HEK293 (cell line): ENCODE data around the gene NANP.

Experiments
- GLIS1 ChIP-seq: fragments of 450-650 bp; formaldehyde crosslinking; IDR thresholded peaks from 2 replicates; pipeline ENCODE4 v1.5.1; 2016; ENCODE audit warnings: missing biosample characterization, missing genetic modification characterization
- MYNN ChIP-seq: fragments of 450-650 bp; formaldehyde crosslinking; IDR thresholded peaks from 2 replicates; pipeline ENCODE4 v1.5.1; 2016; ENCODE audit warnings: missing biosample characterization, missing genetic modification characterization, borderline replicate concordance
- PRDM2 ChIP-seq: fragments of 450-650 bp; formaldehyde crosslinking; IDR thresholded peaks from 2 replicates; pipeline ENCODE4 v1.5.1; 2016; ENCODE audit warnings: missing biosample characterization, missing genetic modification characterization, borderline replicate concordance
- SALL2 ChIP-seq: fragments of 450-650 bp; formaldehyde crosslinking; IDR thresholded peaks from 2 replicates; pipeline ENCODE4 v1.5.0; 2017; ENCODE audit warnings: missing biosample characterization, mild to moderate bottlenecking, missing genetic modification characterization, borderline replicate concordance
- ZBTB21 ChIP-seq: fragments of 450-650 bp; formaldehyde crosslinking; IDR thresholded peaks from 2 replicates; pipeline ENCODE4 v1.5.1; 2017; ENCODE audit warnings: missing biosample characterization, missing genetic modification characterization
- ZNF140 ChIP-seq: fragments of 450-650 bp; formaldehyde crosslinking; IDR thresholded peaks from 2 replicates; pipeline ENCODE4 v1.5.1; 2016; ENCODE audit warnings: missing biosample characterization, missing genetic modification characterization
- ZNF169 ChIP-seq: fragments of 450-650 bp; formaldehyde crosslinking; IDR thresholded peaks from 2 replicates; pipeline ENCODE4 v1.5.1; 2016; ENCODE audit warnings: missing biosample characterization, missing genetic modification characterization
- ZNF214 ChIP-seq: fragments of 450-650 bp; formaldehyde crosslinking; IDR thresholded peaks from 2 replicates; pipeline ENCODE4 v1.5.1; 2017; ENCODE audit warnings: missing biosample characterization, mild to moderate bottlenecking, missing genetic modification characterization, borderline replicate concordance
- ZNF221 ChIP-seq: fragments of 450-650 bp; formaldehyde crosslinking; IDR thresholded peaks from 2 replicates; pipeline ENCODE4 v1.5.1; 2017; ENCODE audit warnings: missing biosample characterization, missing genetic modification characterization, borderline replicate concordance
- ZNF324 ChIP-seq: fragments of 450-650 bp; formaldehyde crosslinking; IDR thresholded peaks from 2 replicates; pipeline ENCODE4 v1.5.1; 2016; ENCODE audit warnings: missing biosample characterization, missing genetic modification characterization
- ZNF354C ChIP-seq: fragments of 450-650 bp; formaldehyde crosslinking; IDR thresholded peaks from 2 replicates; pipeline ENCODE4 v1.5.1; 2016; ENCODE audit warnings: missing biosample characterization, missing genetic modification characterization, low read depth, borderline replicate concordance
- ZNF37A ChIP-seq: fragments of 450-650 bp; IDR thresholded peaks from 2 replicates; pipeline ENCODE4 v1.5.1; 2018; ENCODE audit warnings: missing biosample characterization, missing genetic modification characterization
- ZNF548 ChIP-seq: fragments of 450-650 bp; formaldehyde crosslinking; IDR thresholded peaks from 2 replicates; pipeline ENCODE4 v1.5.1; 2016; ENCODE audit warnings: missing biosample characterization, missing genetic modification characterization
- ZNF610 ChIP-seq: fragments of 450-650 bp; formaldehyde crosslinking; IDR thresholded peaks from 2 replicates; pipeline ENCODE4 v1.5.1; 2016; ENCODE audit warnings: missing biosample characterization, missing genetic modification characterization, borderline replicate concordance
- ZNF664 ChIP-seq: fragments of 450-650 bp; formaldehyde crosslinking; IDR thresholded peaks from 2 replicates; pipeline ENCODE4 v1.5.1; 2016; ENCODE audit warnings: missing biosample characterization, missing genetic modification characterization
- ZNF768 ChIP-seq: fragments of 450-650 bp; formaldehyde crosslinking; IDR thresholded peaks from 2 replicates; pipeline ENCODE4 v1.5.1; 2018; ENCODE audit warnings: missing biosample characterization, mild to moderate bottlenecking, missing genetic modification characterization
- ZNF785 ChIP-seq: fragments of 450-650 bp; formaldehyde crosslinking; IDR thresholded peaks from 2 replicates; pipeline ENCODE4 v1.5.1; 2016; ENCODE audit warnings: missing biosample characterization, missing genetic modification characterization
- ZNF843 ChIP-seq: fragments of 450-650 bp; formaldehyde crosslinking; IDR thresholded peaks from 2 replicates; pipeline ENCODE4 v1.5.1; 2016; ENCODE audit warnings: missing biosample characterization, missing genetic modification characterization
- ZXDB ChIP-seq: fragments of 450-650 bp; formaldehyde crosslinking; IDR thresholded peaks from 2 replicates; pipeline ENCODE4 v1.5.1; 2016; ENCODE audit warnings: missing biosample characterization, missing genetic modification characterization
- TF ChIP-seq, protein P1 (sequence below): fragments of 450-650 bp; formaldehyde crosslinking; IDR thresholded peaks from 2 replicates; pipeline ENCODE4 v1.5.1; 2016; ENCODE audit warnings: missing biosample characterization, missing genetic modification characterization
- TF ChIP-seq, protein P2 (sequence below): sonication (generic); formaldehyde crosslinking; IDR thresholded peaks from 2 replicates; pipeline ENCODE4 v1.8.1; 2022; ENCODE audit warnings: mild to moderate bottlenecking, moderate library complexity, missing genetic modification reagents
- TF ChIP-seq, protein P3 (sequence below): fragments of 450-650 bp; IDR thresholded peaks from 2 replicates; pipeline ENCODE4 v1.5.1; 2018; ENCODE audit warnings: missing biosample characterization, mild to moderate bottlenecking, missing genetic modification characterization
- TF ChIP-seq, protein P4 (sequence below): fragments of 450-650 bp; formaldehyde crosslinking; IDR thresholded peaks from 2 replicates; pipeline ENCODE4 v1.5.1; 2016; ENCODE audit warnings: missing biosample characterization, missing genetic modification characterization, low read depth
- TF ChIP-seq, protein P5 (sequence below): fragments of 450-650 bp; formaldehyde crosslinking; IDR thresholded peaks from 2 replicates; pipeline ENCODE4 v1.5.1; 2016; ENCODE audit warnings: missing biosample characterization, missing genetic modification characterization

The NANP gene

DNA sequence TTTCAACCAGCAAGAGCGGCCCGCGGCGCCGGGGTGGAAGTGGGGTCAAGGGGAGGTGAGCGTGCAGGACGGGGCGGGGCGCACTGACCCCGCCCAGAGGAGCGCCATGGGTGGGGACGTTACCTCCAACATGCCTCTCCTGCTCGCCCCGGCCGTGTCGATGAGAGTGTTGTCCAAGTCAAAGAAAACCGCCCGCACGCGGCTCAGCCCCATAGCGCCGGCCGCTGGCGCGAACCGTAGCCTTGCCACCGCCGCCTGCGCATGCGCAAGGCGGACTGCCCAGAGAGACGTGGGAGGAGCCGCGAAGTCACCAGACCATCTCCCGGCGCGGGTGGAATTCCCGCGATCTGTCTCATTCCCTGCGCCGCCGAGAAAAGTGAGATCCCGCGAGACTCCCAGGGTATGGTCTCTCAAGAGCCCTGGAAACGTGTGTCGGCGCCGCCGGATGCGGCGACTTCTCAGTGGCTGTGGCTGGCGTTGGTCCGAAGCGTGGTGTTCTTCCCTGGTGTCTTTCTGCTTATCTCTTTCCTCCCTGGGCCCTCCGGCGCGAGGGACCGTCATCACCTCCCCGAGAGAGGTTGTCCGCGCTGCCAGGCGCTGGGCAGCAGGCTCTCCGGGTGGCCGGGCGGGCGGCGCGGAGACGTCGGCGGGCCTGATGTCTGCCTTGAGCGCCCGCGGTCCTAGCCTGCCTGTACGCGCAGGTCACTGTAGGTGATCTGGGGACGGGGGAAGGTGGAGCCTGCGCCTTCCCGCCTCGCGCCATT is at the start of gene NANP (continued):
- TF ChIP-seq ZXDB (tag by site-specific recombination) (peak; percentile 87), ZNF768 (tag by site-specific recombination) (no peak), PRDM2 (tag by site-specific recombination) (no peak), SALL2 (no peak), ZNF785 (tag by site-specific recombination) (no peak), ZNF214 (tag by site-specific recombination) (no peak), ZNF37A (tag by site-specific recombination) (no peak), ZNF548 (tag by site-specific recombination) (peak; percentile 26; the same call in 1 of the 2 replicates), ZBTB21 (tag by site-specific recombination) (no peak), ZNF221 (no peak), ZNF140 (tag by site-specific recombination) (no peak), ZNF169 (tag by site-specific recombination) (no peak), ZNF843 (no peak), GLIS1 (tag by site-specific recombination) (peak; percentile 72), ZNF324 (tag by site-specific recombination) (0 out of 2 replicates have a peak, but pooled peaks have one; percentile 29), ZNF610 (tag by site-specific recombination) (peak; percentile 85), ZNF664 (tag by site-specific recombination) (no peak), MYNN (tag by site-specific recombination) (no peak; the same call in 1 of the 2 replicates), ZNF354C (no peak)
- TF ChIP-seq, protein P1, sequence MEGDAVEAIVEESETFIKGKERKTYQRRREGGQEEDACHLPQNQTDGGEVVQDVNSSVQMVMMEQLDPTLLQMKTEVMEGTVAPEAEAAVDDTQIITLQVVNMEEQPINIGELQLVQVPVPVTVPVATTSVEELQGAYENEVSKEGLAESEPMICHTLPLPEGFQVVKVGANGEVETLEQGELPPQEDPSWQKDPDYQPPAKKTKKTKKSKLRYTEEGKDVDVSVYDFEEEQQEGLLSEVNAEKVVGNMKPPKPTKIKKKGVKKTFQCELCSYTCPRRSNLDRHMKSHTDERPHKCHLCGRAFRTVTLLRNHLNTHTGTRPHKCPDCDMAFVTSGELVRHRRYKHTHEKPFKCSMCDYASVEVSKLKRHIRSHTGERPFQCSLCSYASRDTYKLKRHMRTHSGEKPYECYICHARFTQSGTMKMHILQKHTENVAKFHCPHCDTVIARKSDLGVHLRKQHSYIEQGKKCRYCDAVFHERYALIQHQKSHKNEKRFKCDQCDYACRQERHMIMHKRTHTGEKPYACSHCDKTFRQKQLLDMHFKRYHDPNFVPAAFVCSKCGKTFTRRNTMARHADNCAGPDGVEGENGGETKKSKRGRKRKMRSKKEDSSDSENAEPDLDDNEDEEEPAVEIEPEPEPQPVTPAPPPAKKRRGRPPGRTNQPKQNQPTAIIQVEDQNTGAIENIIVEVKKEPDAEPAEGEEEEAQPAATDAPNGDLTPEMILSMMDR (tag by site-specific recombination) = peak; percentile 44; the same call in 1 of the 2 replicates
- TF ChIP-seq, protein P2, sequence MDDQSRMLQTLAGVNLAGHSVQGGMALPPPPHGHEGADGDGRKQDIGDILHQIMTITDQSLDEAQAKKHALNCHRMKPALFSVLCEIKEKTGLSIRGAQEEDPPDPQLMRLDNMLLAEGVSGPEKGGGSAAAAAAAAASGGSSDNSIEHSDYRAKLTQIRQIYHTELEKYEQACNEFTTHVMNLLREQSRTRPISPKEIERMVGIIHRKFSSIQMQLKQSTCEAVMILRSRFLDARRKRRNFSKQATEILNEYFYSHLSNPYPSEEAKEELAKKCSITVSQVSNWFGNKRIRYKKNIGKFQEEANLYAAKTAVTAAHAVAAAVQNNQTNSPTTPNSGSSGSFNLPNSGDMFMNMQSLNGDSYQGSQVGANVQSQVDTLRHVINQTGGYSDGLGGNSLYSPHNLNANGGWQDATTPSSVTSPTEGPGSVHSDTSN (CRISPR knock-in tag) = no peak; the same call in 1 of the 2 replicates
- TF ChIP-seq, protein P3, sequence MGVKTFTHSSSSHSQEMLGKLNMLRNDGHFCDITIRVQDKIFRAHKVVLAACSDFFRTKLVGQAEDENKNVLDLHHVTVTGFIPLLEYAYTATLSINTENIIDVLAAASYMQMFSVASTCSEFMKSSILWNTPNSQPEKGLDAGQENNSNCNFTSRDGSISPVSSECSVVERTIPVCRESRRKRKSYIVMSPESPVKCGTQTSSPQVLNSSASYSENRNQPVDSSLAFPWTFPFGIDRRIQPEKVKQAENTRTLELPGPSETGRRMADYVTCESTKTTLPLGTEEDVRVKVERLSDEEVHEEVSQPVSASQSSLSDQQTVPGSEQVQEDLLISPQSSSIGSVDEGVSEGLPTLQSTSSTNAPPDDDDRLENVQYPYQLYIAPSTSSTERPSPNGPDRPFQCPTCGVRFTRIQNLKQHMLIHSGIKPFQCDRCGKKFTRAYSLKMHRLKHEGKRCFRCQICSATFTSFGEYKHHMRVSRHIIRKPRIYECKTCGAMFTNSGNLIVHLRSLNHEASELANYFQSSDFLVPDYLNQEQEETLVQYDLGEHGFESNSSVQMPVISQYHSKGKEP (tag by site-specific recombination) = no peak
- TF ChIP-seq, protein P4, sequence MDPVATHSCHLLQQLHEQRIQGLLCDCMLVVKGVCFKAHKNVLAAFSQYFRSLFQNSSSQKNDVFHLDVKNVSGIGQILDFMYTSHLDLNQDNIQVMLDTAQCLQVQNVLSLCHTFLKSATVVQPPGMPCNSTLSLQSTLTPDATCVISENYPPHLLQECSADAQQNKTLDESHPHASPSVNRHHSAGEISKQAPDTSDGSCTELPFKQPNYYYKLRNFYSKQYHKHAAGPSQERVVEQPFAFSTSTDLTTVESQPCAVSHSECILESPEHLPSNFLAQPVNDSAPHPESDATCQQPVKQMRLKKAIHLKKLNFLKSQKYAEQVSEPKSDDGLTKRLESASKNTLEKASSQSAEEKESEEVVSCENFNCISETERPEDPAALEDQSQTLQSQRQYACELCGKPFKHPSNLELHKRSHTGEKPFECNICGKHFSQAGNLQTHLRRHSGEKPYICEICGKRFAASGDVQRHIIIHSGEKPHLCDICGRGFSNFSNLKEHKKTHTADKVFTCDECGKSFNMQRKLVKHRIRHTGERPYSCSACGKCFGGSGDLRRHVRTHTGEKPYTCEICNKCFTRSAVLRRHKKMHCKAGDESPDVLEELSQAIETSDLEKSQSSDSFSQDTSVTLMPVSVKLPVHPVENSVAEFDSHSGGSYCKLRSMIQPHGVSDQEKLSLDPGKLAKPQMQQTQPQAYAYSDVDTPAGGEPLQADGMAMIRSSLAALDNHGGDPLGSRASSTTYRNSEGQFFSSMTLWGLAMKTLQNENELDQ (tag by site-specific recombination) = no peak
- TF ChIP-seq, protein P5, sequence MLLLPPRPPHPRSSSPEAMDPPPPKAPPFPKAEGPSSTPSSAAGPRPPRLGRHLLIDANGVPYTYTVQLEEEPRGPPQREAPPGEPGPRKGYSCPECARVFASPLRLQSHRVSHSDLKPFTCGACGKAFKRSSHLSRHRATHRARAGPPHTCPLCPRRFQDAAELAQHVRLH (tag by site-specific recombination) = no peak
